ENCODE results near the gene FGF14. TPM values are rescaled to one million over a fixed set of nuclear protein-coding genes. Genes with fewer than 3 reads are reported as not detected.
"Not testable (repeated sequence)": the region's sequence is repeated elsewhere in the genome, so short reads cannot be mapped to it uniquely, and the experiment has no call there.

FGF14 gene
- total and polyA plus RNA-seq, 2 donors (not counting 3 experiments of a cell fraction or from before 2014, with no cell fraction given) = not detected

GRCh38 chr13:102097708-102098107 is 304.1 kb downstream of the FGF14 start:
- BruUV-seq (replicated peaks) = no TSS peak
- Histone ChIP-seq H3K9ac (replicated peaks; ENCODE audit: extremely low read depth, insufficient read depth, low read length) (no peak overlapping the region), H3K27me3 (ENCODE audit: control insufficient read depth in 2 of 2, insufficient read depth in 2 of 2, low read length in 2 of 2) (no peaks in the 10 kb centered on the region), H3K4me2 (ENCODE audit: insufficient read depth, low read length) (no peak overlapping the region), H3K36me3 (ENCODE audit: control insufficient read depth in 2 of 2, extremely low read depth in 1 of 2, insufficient read depth in 2 of 2, low read length in 2 of 2) (no peaks in the 10 kb centered on the region), H3K9me1 (replicated peaks; ENCODE audit: control insufficient read depth, extremely low read depth, insufficient read depth, low read length) (no peaks in the 10 kb centered on the region), H3K4me1 (ENCODE audit: control insufficient read depth, extremely low read depth, insufficient read depth, low read length) (no peaks in the 10 kb centered on the region), H3K79me2 (ENCODE audit: control insufficient read depth, insufficient read depth, low read length) (no peaks in the 10 kb centered on the region), H4K20me1 (replicated peaks; ENCODE audit: control insufficient read depth, extremely low read depth, insufficient read depth, low read length) (no peaks in the 10 kb centered on the region), H3K27ac (ENCODE audit: insufficient read depth, low read depth, low read length) (no peak overlapping the region), H3K9me3 (replicated peaks; ENCODE audit: control insufficient read depth, insufficient read depth, low read length) (no peaks in the 10 kb centered on the region), H2AFZ (ENCODE audit: low read depth, low read length) (no peak overlapping the region), H3K4me3 (replicated peaks in 1 of 3; ENCODE audit: insufficient read depth in 1 of 3, low read depth in 1 of 3, low read length in 3 of 3) (no peak overlapping the region)
- FAIRE-seq (no peak), DNase-seq (ENCODE audit: low read depth, low spot score) (no peak)
- dilution Hi-C loops (cut with MboI; ENCODE audit: extremely low pct_ligation_motif_present, low sequenced_read_pairs) (no loop called here), intact Hi-C loops (cut with micrococcal nuclease) (loop anchor here (5.0 kb wide), 1 partner anchor 1020 kb away; no protein-coding TSS in a partner anchor)
- TF ChIP-seq MAX (IDR thresholded peaks at IDR 0.05; ENCODE audit: insufficient read depth, insufficient read length) = no peak
- no peak for TF ChIP-seq POLR2A (IDR thresholded peaks at IDR 0.05; ENCODE audit: low read depth, low read length)
- no peak for TF ChIP-seq GATA2 (IDR thresholded peaks at IDR 0.05; ENCODE audit: insufficient read depth, insufficient read length, low read depth, low read length)
- no peak for TF ChIP-seq EZH2 (IDR thresholded peaks at IDR 0.05; ENCODE audit: borderline replicate concordance, low read depth, low read length, severe bottlenecking)
- TF ChIP-seq JUN (IDR thresholded peaks at IDR 0.05; ENCODE audit: borderline replicate concordance, insufficient read depth, insufficient read length, low read depth) = no peak
- TF ChIP-seq MYC (IDR thresholded peaks at IDR 0.05; ENCODE audit: low read depth, low read length) = no peak
- TF ChIP-seq FOS (IDR thresholded peaks at IDR 0.05; ENCODE audit: borderline replicate concordance, insufficient read depth, low read length) = no peak
- no peak for TF ChIP-seq CTCF (IDR thresholded peaks at IDR 0.05; ENCODE audit: extremely low read depth in 1 of 2, insufficient read depth in 1 of 2, low read depth in 1 of 2, low read length in 2 of 2)
- TF ChIP-seq POLR2AphosphoS5 (IDR thresholded peaks at IDR 0.05; ENCODE audit: insufficient read depth, low read depth, low read length) = no peak
- CTCF ChIA-PET = no interaction called here
- POLR2A ChIA-PET = no interaction called here

- POLR2A ChIA-PET; H3K9me3 ChIP-seq (replicated peaks; ENCODE audit: control insufficient read depth, insufficient read depth, low read length); H3K27ac ChIP-seq (ENCODE audit: insufficient read depth, low read depth, low read length); dilution Hi-C loops (cut with MboI; ENCODE audit: extremely low pct_ligation_motif_present, low sequenced_read_pairs); H3K79me2 ChIP-seq (ENCODE audit: control insufficient read depth, insufficient read depth, low read length); DNase-seq (ENCODE audit: low read depth, low spot score); H3K36me3 ChIP-seq (ENCODE audit: control insufficient read depth in 2 of 2, extremely low read depth in 1 of 2, insufficient read depth in 2 of 2, low read length in 2 of 2); CTCF ChIA-PET; FAIRE-seq; H3K4me2 ChIP-seq (ENCODE audit: insufficient read depth, low read length); BruUV-seq (replicated peaks); intact Hi-C loops (cut with micrococcal nuclease); H3K4me3 ChIP-seq (replicated peaks in 1 of 3; ENCODE audit: insufficient read depth in 1 of 3, low read depth in 1 of 3, low read length in 3 of 3); H3K9me1 ChIP-seq (replicated peaks; ENCODE audit: control insufficient read depth, extremely low read depth, insufficient read depth, low read length); H3K27me3 ChIP-seq (ENCODE audit: control insufficient read depth in 2 of 2, insufficient read depth in 2 of 2, low read length in 2 of 2); H3K9ac ChIP-seq (replicated peaks; ENCODE audit: extremely low read depth, insufficient read depth, low read length); H4K20me1 ChIP-seq (replicated peaks; ENCODE audit: control insufficient read depth, extremely low read depth, insufficient read depth, low read length); H3K4me1 ChIP-seq (ENCODE audit: control insufficient read depth, extremely low read depth, insufficient read depth, low read length); H2AFZ ChIP-seq (ENCODE audit: low read depth, low read length): not testable (repeated sequence)
These were observed 308.6 kb downstream of the FGF14 start for GRCh38 chr13:102093288-102093687.
